Smooth muscle cell (in vitro differentiated cells): Measurements from ENCODE around the gene ALOX12B. TPM values are rescaled to one million over a fixed set of nuclear protein-coding genes. Genes with fewer than 3 reads are reported as not detected.

Experiments used
- DNase-seq: peaks from one replicate; lab custom pipeline; 2025; ENCODE audit not compliant: unreplicated experiment; lab: John Stamatoyannopoulos, UW
- H2AFZ ChIP-seq: fragments of 200-600 bp; sonication (generic); 2 replicates; pipeline ENCODE4 v1.6.0; 2016; ENCODE audit warnings: antibody characterized with exemption, low read depth, mild to moderate bottlenecking
- H3F3A ChIP-seq: fragments of 200-600 bp; sonication (generic); 2 replicates; pipeline ENCODE4 v1.6.0; 2017; ENCODE audit warnings: antibody characterized with exemption, low read depth
- H3K27ac ChIP-seq: fragments of 200-600 bp; sonication (generic); 2 replicates; pipeline ENCODE4 v1.5.1; 2016; ENCODE audit warnings: low read depth, mild to moderate bottlenecking
- H3K27me3 ChIP-seq: fragments of 200-600 bp; sonication (generic); 2 replicates; pipeline ENCODE4 v1.6.1; 2016; ENCODE audit warnings: low read depth, mild to moderate bottlenecking
- H3K36me3 ChIP-seq: fragments of 200-600 bp; sonication (generic); 2 replicates; pipeline ENCODE4 v1.5.1; 2016; ENCODE audit warnings: low read depth
- H3K4me1 ChIP-seq: fragments of 200-600 bp; sonication (generic); 2 replicates; pipeline ENCODE4 v1.5.1; 2016; ENCODE audit warnings: low read depth
- H3K4me2 ChIP-seq: fragments of 200-600 bp; sonication (generic); 2 replicates; pipeline ENCODE4 v1.6.0; 2016; ENCODE audit warnings: mild to moderate bottlenecking
- H3K4me3 ChIP-seq: fragments of 200-600 bp; sonication (generic); 2 replicates; pipeline ENCODE4 v1.5.1; 2016; ENCODE audit warnings: mild to moderate bottlenecking
- H3K79me2 ChIP-seq: fragments of 200-600 bp; sonication (generic); 2 replicates; pipeline ENCODE4 v1.6.0; 2016; ENCODE audit warnings: low read depth, mild to moderate bottlenecking
- H3K9ac ChIP-seq: fragments of 200-600 bp; sonication (generic); 2 replicates; pipeline ENCODE4 v1.6.0; 2016; ENCODE audit warnings: low read depth
- H3K9me3 ChIP-seq: fragments of 200-600 bp; sonication (generic); replicated peaks from 2 replicates; pipeline ENCODE4 v1.5.1; 2016; ENCODE audit warnings: low read depth
- H4K20me1 ChIP-seq: fragments of 200-600 bp; sonication (generic); 2 replicates; pipeline ENCODE4 v1.6.0; 2016; ENCODE audit warnings: low read depth
- CTCF ChIP-seq: fragments of 200-600 bp; sonication (generic); IDR thresholded peaks from 2 replicates; pipeline ENCODE4 v1.5.1; 2017; ENCODE audit warnings: borderline replicate concordance, mild to moderate bottlenecking, antibody characterized with exemption; ENCODE audit not compliant: insufficient read depth, poor library complexity, severe bottlenecking
- WGBS: methylation state at CpG from one replicate; pipeline ENCODE4 v1.1.7; 2016; ENCODE audit warnings: low lambda C conversion rate; 5-methylcytosine and 5-hydroxymethylcytosine counted together
- polyA plus RNA-seq: library from polyadenylated mRNA; unstranded; fragments of >200 nt; fragmentation: Nextera tagmentation; extraction: Ambion mirVana; gene quantifications from 2 replicates; pipeline ENCODE4 v1.2.1, GENCODE V29; 2016
- total RNA-seq: library from RNA; depleted of rRNA; stranded (reverse); fragments of >200 nt; gene quantifications from 2 replicates; pipeline ENCODE4 v1.2.3, GENCODE V29; 2014

The ALOX12B gene
- total RNA-seq (4.7 and 4.9 TPM in 2 replicates), polyA plus RNA-seq (3.0 and 3.7 TPM in 2 replicates)

DNA sequence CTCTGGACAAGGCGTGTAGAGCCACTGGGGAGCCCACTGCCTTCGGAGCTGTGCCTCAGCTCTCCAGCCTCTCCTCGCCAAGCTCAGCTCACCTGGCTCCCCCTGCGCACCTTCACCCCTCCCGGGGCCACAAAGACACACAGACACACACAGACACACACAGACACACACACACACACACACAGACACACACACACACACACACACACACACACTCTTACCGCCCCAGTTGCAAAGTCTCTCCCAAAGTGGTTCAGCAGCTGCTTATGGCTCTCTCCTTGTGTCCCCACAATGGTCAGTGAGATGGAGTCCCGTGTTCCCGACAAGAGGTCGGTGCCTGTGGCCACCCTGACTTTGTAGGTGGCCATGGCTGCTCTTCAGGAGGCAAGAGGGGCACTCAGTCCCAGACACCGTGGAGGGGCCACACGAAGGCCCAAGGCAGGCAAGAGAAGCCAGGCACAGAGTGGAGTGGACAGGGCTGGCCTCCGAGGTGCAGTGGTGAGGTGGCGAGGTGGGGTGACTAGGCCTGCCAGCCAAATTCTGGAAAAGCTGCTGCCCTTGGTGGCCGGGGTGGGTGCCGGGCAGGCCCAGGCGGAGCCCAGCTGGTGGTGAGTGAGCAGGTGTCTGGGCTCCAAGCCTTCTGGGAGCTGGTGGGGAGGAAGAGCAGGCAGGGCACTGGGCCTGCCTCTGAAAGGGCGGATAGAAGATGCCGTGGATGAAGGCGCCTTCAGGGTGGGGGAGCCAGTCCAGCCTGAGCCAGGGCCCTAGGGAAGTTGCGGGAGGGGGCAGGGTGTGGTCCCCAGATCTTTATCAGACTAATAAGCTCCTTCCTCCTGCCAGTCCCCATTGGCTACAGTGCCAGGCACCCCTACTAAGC lies at the start of gene ALOX12B:
Gene ALOX12B (minus strand): TSS at position 642 of the 877 bp plus-strand sequence. CDS start 274 bp downstream, at position 368.
- no peaks in the 10 kb centered on the region for H3K4me1 ChIP-seq
- peaks cover 49% of the 10 kb centered on the region for H3K27me3 ChIP-seq
- TF ChIP-seq CTCF: no peak
- H3K4me2 ChIP-seq: no peak within 1 kb of the TSS
- H4K20me1 ChIP-seq: no peaks in the 10 kb centered on the region
- no peaks in the 10 kb centered on the region for H3F3A ChIP-seq
- H3K27ac ChIP-seq: no peak within 1 kb of the TSS
- H3K79me2 ChIP-seq: no peaks in the 10 kb centered on the region
- H3K9ac ChIP-seq: no peak within 1 kb of the TSS
- no peaks in the 10 kb centered on the region for H3K36me3 ChIP-seq
- no peak within 1 kb of the TSS for H2AFZ ChIP-seq
- no peak within 1 kb of the TSS for H3K4me3 ChIP-seq
- WGBS: 88% methylated on average over 16 of the region's 20 CpGs
- no peak for DNase-seq
- H3K9me3 ChIP-seq: no peaks in the 10 kb centered on the region

DNA sequence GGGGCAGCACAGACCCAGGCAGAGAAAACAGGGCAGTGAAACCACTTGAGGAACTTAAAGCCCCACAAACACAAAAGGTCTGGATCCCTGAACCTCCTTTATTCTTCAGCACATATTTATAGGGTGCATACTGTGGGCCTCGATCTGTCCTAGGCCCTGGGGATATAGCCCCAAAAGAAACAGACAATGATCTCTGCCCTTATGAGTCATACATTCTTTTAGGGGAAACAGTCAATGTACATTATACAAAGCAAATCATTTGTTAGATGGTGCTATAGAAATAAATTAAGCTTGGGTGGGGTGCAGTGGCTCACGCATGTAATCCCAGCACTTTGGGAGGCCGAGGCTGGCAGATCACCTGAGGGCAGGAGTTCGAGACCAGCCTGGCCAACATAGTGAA lies 46.4 kb upstream of the ALOX12B start:
- peaks cover 5% of the 10 kb centered on the region for H3F3A ChIP-seq
- H3K4me1 ChIP-seq: no peaks in the 10 kb centered on the region
- no peak overlapping the region for H2AFZ ChIP-seq
- no peaks in the 10 kb centered on the region for H4K20me1 ChIP-seq
- TF ChIP-seq CTCF: no peak
- H3K4me3 ChIP-seq: no peak overlapping the region
- no peak overlapping the region for H3K27ac ChIP-seq
- DNase-seq: no peak
- no peaks in the 10 kb centered on the region for H3K36me3 ChIP-seq
- WGBS: 93% methylated on average over 4 of the region's 4 CpGs
- no peaks in the 10 kb centered on the region for H3K79me2 ChIP-seq
- H3K27me3 ChIP-seq: peaks cover 11% of the 10 kb centered on the region
- H3K4me2 ChIP-seq: no peak overlapping the region
- H3K9me3 ChIP-seq: no peaks in the 10 kb centered on the region
- no peak overlapping the region for H3K9ac ChIP-seq

DNA sequence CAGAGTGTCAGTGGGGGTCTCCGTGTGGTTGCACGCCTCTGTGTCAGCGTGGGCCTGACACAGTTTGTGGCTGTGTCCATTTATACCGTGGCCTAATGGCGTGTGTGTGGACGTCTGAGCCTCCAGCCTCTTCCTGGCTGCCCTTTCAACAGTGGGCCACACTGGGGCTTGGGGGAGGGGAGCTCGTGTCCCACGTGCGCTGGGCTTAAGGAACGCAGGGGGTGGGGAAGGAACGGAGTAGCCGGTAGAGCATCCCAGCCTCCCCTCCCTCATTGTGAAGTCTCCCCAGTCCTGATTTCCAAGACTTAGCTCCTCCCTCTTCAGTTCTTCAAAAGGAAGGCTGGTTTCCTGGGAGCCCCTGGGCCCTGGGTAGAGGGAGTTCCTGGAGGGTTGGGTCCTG lies 45.9 kb upstream of the ALOX12B start:
- Histone ChIP-seq H2AFZ (no peak overlapping the region), H3K9ac (no peak overlapping the region), H3K9me3 (no peaks in the 10 kb centered on the region), H3K79me2 (no peaks in the 10 kb centered on the region), H3F3A (peaks cover 5% of the 10 kb centered on the region), H3K4me2 (no peak overlapping the region), H3K4me3 (no peak overlapping the region), H3K4me1 (no peaks in the 10 kb centered on the region), H3K36me3 (no peaks in the 10 kb centered on the region), H3K27ac (no peak overlapping the region), H3K27me3 (peaks cover 11% of the 10 kb centered on the region), H4K20me1 (no peaks in the 10 kb centered on the region)
- no peak for DNase-seq
- TF ChIP-seq CTCF: no peak
- 64% methylated on average over 11 of the region's 12 CpGs for WGBS
